HPDE6-E6E7 (cell line): ENCODE measurements around the gene TRIM71.
"Not testable (repeated sequence)": the region's sequence is repeated elsewhere in the genome, so short reads cannot be mapped to it uniquely, and the experiment has no call there.

ENCODE experiments used
- DNase-seq: peaks from one replicate; pipeline ENCODE4 v3.0.0; 2011; ENCODE audit warnings: missing footprints; ENCODE audit errors: extremely low spot score

Gene TRIM71

GRCh38 chr3:32842987-32843386 is 25.2 kb downstream of the TRIM71 start:
- no peak for DNase-seq

DNA sequence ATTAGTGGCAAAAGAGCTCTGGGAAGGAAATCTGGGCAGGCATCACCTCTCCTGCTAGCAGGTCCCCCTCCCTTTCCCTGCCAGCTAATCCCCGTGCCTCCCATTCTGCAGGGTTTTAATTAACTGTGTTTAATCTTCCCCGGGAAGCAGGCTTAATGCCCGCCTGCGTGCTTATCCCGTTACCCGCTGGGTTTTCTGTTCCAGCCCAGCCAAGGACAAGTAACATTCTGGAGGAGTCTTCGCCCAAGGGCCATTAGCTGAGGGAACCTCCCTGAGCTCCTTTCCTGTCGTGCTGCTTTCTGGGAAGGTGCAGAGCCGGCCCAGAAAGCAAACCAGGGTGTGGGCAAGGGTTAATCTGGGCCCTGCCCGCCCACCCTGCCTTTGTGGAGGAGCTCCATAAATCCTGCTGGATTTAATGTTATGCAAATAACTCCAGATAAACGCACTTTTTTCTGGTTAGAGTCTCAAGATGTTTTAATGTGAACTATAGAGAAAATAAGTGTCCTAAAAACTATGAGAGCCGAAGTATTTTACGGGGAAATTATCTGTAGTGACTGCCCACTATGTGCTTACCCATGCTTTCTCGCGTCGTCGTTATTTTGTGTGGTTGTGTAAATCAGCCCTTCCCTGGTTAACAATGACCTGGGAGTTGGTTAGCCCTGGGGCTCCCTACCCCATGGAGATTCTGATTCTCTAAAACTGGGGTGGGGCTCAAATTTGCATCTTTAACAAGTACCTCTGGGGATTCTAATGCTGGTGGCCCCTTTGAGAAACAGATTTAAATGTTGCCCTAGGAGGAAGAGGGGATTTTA is 25.9 kb downstream of the TRIM71 start:
- DNase-seq = no peak

DNA sequence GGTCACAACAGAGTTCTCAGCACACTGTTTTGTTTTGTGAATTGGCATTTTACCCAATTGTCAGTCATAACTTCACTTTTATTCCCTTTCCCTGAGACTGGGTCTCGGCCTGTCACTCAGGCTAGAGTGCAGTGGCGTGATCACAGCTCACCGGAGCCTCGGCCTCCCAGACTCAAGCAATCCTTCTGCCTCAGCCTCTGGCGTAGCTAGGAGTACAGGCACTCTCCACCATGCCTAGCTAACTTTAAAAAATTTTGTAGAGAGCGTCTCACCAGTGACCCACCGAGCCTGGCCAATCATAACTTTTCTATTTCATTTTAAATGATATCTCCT is 26.5 kb downstream of the TRIM71 start:
- no peak for DNase-seq

DNA sequence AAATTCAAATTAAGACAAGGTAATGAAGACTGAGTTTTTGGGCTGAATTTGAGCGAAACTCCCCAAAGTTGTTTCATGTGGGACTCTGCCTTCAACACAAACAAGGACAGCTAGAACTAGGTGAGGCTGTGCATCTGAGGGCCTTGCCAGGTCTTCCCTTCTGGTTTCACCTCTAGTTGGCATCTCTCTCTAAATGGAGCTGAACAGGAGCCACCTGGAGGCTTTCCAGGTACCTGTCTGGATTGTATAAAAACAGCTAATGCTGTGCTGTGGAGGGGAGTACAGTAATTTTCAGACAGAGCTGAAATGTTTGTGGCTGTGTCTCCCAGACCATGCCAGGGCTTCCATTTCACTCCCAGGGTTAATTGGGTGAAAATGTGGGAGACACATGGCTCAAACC is 27.1 kb downstream of the TRIM71 start:
- DNase-seq = no peak

DNA sequence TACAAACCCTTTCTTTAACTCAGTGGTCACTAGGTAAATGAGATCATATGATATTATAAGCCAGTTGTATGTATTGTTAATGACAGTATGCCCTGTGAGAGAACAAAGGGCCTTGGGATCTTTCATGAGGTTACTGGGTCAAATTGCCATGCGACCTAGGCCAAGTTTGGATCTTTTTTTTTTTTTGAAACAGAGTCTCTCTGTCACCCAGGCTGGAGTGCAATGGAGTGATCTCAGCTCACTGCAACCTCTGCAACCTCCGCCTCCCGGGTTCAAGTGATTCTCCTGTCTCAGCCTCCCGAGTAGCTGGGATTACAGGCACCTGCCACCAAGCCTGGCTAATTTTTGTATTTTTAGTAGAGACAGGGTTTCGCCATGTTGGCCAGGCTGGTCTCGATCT is 27.7 kb downstream of the TRIM71 start:
- not testable (repeated sequence) for DNase-seq

DNA sequence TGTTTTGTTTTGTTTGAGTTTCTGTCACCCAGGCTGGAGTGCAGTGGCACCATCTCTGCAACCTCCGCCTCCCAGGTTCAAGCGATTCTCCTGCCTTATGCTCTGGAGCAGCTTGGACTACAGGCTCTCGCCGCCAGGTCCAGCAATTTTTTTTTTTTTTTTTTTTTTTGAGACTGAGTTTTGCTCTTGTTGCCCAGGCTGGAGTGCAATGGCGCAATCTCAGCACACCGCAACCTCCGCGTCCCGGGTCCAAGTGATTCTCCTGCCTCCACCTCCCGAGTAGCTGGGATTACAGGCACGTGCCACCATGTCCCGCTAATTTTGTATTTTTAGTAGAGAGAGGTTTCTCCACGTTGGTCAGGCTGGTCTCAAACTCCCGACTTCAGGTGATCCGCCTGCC is 29.2 kb downstream of the TRIM71 start:
- DNase-seq = not testable (repeated sequence)

GRCh38 chr3:32847528-32847927 is 29.7 kb downstream of the TRIM71 start:
- DNase-seq = no peak

DNA sequence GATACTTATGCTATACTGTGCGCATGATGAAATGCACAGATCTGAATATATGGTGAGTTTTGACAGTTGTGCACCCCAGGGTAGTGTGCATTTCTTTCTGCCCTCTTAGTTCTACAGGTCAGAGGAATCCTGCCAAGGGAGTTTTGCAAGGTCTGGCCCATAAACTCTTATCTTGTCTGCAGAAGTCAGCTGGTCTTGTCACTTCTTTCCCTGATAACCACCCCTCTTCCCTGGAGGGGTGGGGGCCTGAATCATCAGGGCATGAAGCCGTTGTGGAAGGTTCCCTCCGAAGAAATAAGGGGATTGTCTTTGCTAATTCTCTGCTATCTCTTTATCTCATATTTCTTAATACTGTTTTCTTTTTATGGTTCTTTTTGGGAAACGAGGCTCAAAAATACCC is 30.4 kb downstream of the TRIM71 start:
- no peak for DNase-seq

DNA sequence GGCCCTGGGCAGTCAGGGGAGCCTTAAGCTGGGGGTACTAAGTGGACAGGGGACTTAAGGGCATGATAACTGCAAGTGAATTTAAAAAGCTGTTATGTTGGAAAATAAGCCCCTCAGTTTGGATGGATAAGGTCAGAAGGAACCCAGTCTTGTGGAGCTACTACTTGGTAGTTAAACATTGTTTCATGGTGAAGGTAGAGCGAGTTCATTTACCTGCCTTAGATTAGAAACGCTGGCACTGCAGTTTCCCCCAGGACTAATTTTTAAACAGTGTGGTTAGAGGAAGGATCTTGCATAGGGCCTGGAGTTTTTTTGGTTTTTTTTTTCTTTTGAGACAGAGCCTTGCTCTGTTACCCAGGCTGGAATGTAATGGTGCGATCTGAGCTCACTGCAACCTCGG is 31.2 kb downstream of the TRIM71 start:
- DNase-seq = no peak

- DNase-seq = no peak
Observed at GRCh38 chr3:32850226-32850625, 32.4 kb downstream of the TRIM71 start.

DNA sequence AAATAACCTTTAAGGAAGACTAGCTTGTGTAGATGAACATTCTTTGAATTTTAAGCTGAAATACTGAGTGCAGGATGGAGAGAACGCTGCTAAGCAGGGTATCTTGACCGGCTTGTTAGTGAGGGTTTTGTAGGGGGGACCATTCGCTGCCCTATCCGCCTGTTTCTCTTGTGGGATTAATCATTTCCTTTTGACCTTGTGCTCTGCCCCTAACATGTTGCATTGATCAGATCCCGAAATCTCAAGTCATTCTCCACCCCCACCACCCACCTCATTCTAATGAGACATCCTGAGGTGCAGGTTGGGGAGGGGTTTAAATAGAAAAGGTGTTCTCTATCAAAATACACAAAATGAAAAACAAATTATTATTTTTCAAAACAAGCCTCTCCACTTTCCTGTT is 32.8 kb downstream of the TRIM71 start:
- no peak for DNase-seq

GRCh38 chr3:32852146-32852545 is 34.3 kb downstream of the TRIM71 start:
- no peak for DNase-seq

DNA sequence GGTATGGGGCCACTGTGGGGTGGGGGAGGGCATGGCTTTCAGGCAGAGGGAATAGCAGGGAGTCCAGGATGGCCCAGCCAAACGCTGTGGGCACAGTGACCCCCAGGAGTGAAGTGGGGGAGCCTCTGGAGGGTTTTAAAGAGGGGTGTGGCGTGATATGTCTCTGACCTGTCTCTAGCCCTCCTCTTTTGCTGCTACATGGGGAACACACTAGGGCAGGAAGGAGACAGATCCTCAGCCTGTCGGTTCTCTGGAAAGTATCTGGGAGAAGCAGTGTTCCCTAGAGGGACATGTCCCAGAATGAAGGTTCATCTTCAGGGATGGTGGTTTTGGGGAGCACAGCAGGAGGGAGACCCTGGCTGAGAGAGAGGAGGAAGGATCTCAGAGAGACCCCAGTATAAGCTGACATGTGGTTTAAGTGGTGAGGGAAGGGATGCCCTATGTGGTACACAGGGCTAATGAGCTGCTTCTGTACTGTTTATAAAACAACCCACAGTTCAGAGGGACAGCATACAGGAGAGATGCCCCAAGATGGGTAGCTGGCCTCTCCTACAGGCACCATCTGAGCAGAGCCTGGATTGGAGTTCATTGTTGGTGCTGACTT is 37.7 kb downstream of the TRIM71 start:
- DNase-seq = no peak

DNA sequence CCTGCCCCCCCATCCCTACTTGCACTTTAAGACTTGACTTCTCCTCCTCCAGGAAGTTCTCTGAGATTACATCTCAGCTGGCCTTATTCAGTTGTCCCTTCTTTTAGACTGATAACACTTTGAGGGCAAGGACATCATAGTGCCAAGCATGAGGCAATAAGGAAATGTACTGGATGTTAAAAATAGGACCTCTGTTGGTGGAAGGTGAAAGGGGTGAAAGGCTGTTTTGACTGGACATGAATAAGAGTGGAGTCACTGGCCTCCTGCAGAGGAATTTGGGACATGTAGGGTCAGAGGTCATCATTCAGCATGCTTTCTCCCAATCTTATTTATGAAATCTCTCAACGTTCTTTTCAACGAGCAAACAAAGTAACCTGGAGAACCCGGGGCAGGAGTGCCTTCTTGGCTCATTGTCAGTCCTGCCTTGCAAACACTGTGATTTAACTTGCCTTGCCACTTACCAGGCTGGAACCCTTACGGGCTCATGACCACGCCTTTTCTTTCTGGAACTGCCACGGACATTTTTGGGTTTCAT is 38.6 kb downstream of the TRIM71 start:
- DNase-seq = no peak

GRCh38 chr3:32856901-32857507 is 39.2 kb downstream of the TRIM71 start:
- no peak for DNase-seq

GRCh38 chr3:32857921-32858320 is 40.1 kb downstream of the TRIM71 start:
- no peak for DNase-seq

DNA sequence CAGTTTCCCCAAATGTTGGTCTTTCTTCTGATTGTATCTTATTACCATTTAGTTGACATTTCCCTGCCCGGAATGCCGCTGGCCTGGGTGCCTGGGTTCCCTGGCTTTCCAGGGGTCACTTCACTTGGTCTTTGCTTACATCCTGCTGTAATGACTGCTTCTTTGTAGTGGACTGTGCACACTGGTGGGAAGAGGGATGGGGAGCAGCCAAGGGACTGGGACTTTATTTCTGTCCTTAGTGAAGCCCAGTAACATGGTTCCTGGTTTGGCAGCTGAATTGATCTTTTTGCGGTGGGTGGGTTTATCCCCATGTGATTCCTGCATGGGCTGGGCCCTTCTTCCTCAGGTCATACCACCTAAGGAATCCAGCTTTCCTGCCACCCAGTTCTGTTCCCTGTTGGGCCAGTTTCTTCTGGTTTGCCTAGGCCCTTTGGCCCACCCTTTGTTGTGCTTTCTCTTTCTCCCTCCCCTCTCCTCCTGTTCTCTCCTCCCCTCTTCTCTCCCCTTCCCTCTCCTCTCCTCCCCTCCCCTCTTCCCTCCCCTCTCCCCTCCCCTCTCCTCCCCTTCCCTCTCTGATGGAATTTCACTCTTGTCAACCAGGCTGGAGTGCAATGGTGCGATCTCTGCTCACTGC is 41.9 kb downstream of the TRIM71 start:
- DNase-seq = no peak

DNA sequence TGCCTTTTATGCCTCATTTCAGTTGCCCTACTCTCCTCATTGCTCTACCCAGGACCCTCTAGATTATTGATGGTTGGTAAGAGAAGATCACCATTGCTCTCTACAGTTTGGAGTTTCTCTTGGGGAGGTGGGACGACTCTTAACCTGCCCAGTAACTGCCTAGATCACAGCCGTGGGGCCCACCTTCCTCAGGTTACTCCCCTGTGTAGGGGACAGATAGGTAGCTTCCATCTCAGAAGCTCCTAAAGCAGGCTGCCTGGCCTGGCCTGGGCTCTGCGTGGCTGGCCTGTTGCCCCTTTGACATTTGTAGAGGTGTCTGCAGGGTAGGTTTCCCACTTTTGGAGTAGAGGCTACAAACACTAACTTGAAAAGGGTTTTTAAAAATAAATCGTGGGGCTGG is 42.7 kb downstream of the TRIM71 start:
- DNase-seq = no peak

DNA sequence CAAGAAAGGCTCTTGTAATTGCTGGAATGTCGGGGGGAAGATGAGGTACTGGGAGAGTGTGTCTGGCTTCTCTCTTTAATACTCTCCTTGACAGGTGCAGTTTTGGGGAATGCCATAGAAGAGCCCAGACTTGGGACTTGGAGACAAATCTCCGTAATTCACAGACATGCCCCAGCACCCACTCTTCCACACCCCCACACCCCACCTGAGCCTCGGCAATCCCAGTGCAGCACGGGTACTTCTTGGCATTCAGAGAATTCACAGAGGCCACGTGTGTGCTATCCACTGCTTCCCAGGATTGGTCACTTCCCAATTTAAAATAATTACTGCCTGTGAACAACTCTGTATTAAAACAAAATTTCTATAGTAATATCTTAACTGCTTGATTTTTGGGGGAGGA is 43.9 kb downstream of the TRIM71 start:
- DNase-seq = no peak

- DNase-seq = no peak
Observed at GRCh38 chr3:32862247-32862935, 44.6 kb downstream of the TRIM71 start.

DNA sequence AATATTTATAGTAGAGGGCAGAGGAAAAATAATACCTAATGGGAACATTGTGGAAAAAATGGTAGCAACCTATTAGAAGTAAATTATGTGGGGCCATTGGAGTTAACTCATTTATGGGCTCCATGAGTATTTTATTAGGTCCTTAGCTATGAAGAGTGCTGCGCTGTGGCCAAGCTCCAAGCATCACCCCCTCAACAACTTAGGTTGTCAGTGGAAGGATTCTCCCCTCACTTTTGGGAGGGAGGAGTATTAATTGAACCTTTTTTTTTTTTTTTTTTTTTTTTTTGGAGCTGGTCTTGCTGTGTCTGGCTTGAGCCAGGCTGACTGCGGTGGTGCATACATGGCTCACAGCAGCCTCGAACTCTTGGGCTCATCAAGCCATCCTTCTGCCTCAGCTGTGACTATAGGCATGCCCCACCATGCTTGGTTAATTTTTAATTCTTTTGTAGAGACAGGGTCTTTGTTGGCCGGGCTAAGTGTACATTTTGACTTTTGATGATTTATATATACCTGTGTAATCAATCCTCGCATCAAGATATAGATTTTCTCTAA is 45.2 kb downstream of the TRIM71 start:
- DNase-seq = no peak

DNA sequence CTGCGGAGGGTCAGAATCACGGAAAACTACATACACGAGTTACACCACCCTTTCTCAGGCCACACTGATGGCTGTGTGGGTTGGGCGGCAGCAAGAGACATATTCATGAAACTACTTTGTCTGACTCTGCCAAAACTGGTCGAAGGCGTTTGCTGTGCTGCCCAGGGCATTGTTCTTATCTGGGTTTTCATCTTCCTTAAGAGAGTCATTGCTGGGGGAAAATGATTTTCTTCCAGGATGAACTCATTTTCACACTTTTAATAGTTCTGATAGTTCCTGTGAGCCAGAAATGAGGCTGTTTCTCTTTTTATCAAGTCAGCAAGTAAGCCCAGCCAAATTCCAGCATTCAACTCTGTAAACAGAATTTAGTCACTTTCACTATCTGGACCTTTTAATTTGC is 47.6 kb downstream of the TRIM71 start:
- DNase-seq = no peak
